ENCODE measurements around the gene NID2.

Gene NID2

DNA sequence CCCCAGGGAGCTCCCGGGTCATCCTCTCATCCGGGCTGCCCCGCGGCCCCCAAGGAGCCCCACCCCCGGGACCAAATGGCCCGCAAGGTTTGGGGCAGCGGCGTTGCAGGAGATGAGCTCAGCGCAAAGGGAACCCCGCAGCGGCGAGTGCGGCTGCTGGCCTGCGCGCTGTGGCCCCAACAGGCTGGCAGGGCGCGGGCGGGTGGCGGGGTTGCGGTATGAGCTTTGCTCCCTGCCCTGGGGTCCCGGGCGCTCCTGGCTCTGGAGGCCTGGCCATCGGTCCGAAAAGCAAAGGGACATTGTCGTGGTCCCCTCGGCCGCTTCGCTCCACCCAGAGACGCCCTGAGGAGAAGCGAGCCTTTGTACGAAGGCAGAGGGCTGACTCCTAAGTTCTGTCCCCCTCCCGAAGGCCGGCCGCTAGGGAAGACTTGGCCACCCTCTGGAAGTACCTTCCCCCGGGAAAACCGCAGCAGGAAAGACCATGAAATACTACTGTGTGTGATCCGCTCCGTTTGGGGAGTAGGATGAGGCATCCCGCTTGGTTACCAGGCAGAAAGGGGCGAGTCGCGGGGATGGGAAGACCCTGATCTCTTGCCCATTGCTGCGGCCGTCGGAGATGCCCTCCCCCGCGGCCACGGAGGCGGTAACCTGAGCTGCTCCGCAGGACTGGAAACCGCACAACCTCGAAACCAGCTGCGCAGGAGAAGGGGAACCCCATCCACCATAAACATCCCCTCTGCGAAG is 620 bp upstream of the NID2 start:
- TF ChIP-seq, protein P1, sequence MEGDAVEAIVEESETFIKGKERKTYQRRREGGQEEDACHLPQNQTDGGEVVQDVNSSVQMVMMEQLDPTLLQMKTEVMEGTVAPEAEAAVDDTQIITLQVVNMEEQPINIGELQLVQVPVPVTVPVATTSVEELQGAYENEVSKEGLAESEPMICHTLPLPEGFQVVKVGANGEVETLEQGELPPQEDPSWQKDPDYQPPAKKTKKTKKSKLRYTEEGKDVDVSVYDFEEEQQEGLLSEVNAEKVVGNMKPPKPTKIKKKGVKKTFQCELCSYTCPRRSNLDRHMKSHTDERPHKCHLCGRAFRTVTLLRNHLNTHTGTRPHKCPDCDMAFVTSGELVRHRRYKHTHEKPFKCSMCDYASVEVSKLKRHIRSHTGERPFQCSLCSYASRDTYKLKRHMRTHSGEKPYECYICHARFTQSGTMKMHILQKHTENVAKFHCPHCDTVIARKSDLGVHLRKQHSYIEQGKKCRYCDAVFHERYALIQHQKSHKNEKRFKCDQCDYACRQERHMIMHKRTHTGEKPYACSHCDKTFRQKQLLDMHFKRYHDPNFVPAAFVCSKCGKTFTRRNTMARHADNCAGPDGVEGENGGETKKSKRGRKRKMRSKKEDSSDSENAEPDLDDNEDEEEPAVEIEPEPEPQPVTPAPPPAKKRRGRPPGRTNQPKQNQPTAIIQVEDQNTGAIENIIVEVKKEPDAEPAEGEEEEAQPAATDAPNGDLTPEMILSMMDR (IDR thresholded peaks at IDR 0.05; ENCODE audit: extremely low read depth, insufficient read depth, missing control alignments): no peak
- in situ Hi-C loops (cut with MboI; ENCODE audit: low pct_unique_long_range_greater_than_20kb, low sequenced_read_pairs, unreplicated experiment): no loop called here
- DNase-seq (ENCODE audit: low spot score): no peak

DNA sequence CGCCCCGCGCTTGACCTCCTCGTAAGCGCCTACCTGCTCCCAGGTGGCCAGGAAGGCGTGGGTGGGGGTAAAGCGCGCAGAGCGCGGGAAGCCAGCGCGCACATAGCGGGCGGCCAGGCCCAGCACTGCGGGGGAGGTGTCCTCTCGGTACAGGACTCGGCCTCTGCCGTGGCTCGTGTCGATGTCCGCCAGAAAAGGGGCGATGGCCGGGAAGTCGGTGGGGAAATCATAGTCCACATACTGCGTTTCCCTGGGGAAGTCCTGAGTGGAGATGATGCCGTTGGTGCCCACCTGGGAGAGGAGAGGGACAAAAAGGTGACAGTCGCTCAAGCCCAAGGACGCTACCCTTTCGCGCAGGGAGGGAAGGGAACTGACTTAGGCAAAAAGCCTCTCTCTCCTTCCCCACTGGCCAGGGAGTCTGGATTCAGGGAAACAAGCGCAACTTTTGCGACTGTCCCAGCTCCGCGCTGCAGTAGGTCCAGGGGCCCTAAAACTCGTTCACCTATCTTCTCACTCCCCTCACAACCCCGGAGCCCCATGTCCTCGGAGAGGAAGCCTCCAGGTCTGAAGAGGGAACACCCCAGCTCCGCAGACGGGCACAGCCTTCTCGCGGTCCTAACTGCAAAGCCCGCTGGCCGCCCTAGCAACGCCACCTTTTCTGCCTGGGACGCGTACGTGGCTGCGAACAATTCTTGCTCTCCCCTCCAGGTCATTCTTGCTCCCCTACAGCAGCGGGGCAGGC is 815 bp downstream of the NID2 start:
- TF ChIP-seq, protein P1 (IDR thresholded peaks at IDR 0.05; ENCODE audit: extremely low read depth, insufficient read depth, missing control alignments): no peak
- in situ Hi-C loops (cut with MboI; ENCODE audit: low pct_unique_long_range_greater_than_20kb, low sequenced_read_pairs, unreplicated experiment): no loop called here

DNA sequence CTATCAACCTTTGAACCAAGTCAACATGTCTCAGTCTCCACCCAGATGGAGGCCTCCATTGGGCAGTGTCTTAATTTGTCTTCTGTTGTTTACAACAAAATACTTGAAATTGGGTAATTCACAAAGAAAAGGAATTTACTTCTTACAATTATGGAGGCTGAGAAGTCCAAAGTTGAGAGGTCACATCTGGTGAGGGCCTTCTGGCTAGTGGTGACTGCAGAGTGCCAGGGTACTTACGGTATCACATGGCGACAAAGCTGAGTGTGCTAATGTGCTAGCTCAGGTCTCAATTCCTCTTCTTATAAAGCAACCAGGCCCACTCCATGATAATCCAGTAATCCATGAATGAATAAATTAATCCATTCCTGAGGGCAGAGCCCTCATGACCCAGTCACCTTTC is 4.7 kb downstream of the NID2 start:
- in situ Hi-C loops (cut with MboI; ENCODE audit: low pct_unique_long_range_greater_than_20kb, low sequenced_read_pairs, unreplicated experiment): no loop called here
- TF ChIP-seq, protein P1 (IDR thresholded peaks at IDR 0.05; ENCODE audit: extremely low read depth, insufficient read depth, missing control alignments): no peak
- DNase-seq (ENCODE audit: low spot score): no peak

More for the DNA sequence above, 815 bp downstream of the NID2 start:
- DNase-seq (ENCODE audit: low spot score): peak; percentile 56

DNA sequence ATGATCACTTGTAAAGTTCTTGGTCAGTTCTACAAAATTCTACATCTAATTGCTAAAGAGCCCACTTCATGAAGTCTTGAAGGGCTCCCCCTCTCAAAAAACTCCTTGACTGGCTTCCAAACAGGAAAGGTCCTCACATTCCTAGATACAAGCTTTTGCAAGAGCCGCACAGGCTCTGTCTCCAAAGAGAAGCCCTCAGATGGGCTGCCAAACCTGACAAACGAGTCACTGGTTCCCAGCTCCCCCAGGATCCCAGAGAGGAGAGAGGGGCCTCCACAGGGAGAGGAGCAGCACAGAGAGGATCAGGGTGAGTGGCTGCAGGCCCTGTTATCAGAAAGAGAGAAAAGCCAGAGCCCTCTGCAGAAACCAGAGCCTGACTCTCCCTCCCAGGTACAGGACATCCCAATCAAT is 5.8 kb downstream of the NID2 start:
- no peak for DNase-seq (ENCODE audit: low spot score)
- in situ Hi-C loops (cut with MboI; ENCODE audit: low pct_unique_long_range_greater_than_20kb, low sequenced_read_pairs, unreplicated experiment): no loop called here
- TF ChIP-seq, protein P1 (IDR thresholded peaks at IDR 0.05; ENCODE audit: extremely low read depth, insufficient read depth, missing control alignments): no peak

DNA sequence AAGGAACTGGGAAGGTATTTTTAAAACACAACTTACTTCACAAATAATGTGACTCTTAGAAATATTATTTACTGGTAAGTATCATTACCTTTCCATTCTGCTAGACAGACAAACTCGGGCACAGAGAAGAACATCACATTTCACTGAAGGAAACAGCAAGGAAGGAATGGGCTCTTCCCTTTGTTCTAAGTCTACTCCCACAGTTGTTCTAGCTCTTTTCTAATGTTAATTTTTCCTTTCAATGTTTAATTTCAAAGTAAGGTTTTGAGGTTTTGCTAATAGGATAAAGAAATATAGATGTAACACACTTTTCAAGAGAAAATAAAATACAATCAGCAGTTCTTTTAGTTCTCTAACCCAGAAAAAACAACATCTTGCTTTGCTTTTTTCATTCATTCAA is 7.0 kb downstream of the NID2 start:
- no peak for DNase-seq (ENCODE audit: low spot score)
- in situ Hi-C loops (cut with MboI; ENCODE audit: low pct_unique_long_range_greater_than_20kb, low sequenced_read_pairs, unreplicated experiment): no loop called here

DNA sequence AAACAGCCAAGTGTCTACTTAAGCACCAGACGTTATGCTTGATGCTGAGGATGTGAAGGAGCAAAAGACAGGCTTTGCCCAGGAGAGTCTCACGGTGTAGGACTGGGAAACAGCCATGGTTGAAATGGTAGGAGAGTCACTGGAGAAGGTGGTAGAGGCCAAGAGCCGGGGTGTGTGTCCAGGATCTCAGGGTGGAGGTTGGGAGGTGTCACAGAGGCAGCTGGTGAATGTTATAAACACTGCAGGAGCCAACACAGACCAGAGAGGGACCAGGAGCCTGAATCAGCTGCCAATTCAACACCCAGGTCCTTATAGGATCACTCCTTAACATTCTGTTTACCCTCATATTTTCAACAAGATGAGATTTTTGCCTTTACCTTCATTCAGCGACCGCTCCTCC is 7.5 kb downstream of the NID2 start:
- TF ChIP-seq, protein P1 (IDR thresholded peaks at IDR 0.05; ENCODE audit: extremely low read depth, insufficient read depth, missing control alignments): no peak
- in situ Hi-C loops (cut with MboI; ENCODE audit: low pct_unique_long_range_greater_than_20kb, low sequenced_read_pairs, unreplicated experiment): no loop called here
- no peak for DNase-seq (ENCODE audit: low spot score)

More for the DNA sequence above, 7.0 kb downstream of the NID2 start:
- TF ChIP-seq, protein P1 (IDR thresholded peaks at IDR 0.05; ENCODE audit: extremely low read depth, insufficient read depth, missing control alignments): no peak
